Inflammatory macrophage treated with lipopolysaccharide for 1 hour (primary cell): ENCODE results near the gene C5AR1.
A peak's percentile ranks its signal among the peaks of the same experiment; 100 is the strongest.
"Not testable (repeated sequence)": the region's sequence is repeated elsewhere in the genome, so short reads cannot be mapped to it uniquely, and the experiment has no call there.

Experiments used
- DNase-seq, 2 donors: peaks; one replicate each; pipeline ENCODE4 v3.0.0-alpha.2; 2020 to 2022

C5AR1 gene

GRCh38 chr19:47309608-47310007 lies at the start of gene C5AR1:
Gene C5AR1 (plus strand): TSS chr19:47309861. CDS start chr19:47309896, 35 bp downstream.
- peak; percentile 78 to 79 for DNase-seq

GRCh38 chr19:47260476-47260875 lies 49.2 kb upstream of the C5AR1 start:
- no peak for DNase-seq

- peak in 1 of 2 donors; percentile 46 for DNase-seq
These were observed 47.5 kb upstream of the C5AR1 start for GRCh38 chr19:47261946-47262793.

- DNase-seq = no peak
These were observed 45.0 kb upstream of the C5AR1 start for GRCh38 chr19:47264629-47265028.

- DNase-seq = no peak
These were observed 43.2 kb upstream of the C5AR1 start for GRCh38 chr19:47266401-47266941.

- DNase-seq = no peak
These were observed 42.3 kb upstream of the C5AR1 start for GRCh38 chr19:47267350-47267759.

GRCh38 chr19:47268028-47268427 lies 41.6 kb upstream of the C5AR1 start:
- no peak for DNase-seq

- DNase-seq = no peak
These were observed 40.1 kb upstream of the C5AR1 start for GRCh38 chr19:47269596-47269995.

GRCh38 chr19:47270408-47270807 lies 39.3 kb upstream of the C5AR1 start:
- no peak for DNase-seq

GRCh38 chr19:47271949-47272348 lies 37.7 kb upstream of the C5AR1 start:
- DNase-seq = no peak

GRCh38 chr19:47272448-47273312 lies 37.0 kb upstream of the C5AR1 start:
- DNase-seq = no peak

- DNase-seq = peak; percentile 89 to 90
These were observed 36.2 kb upstream of the C5AR1 start for GRCh38 chr19:47273313-47274070.

- peak; percentile 92 to 99 for DNase-seq
These were observed 35.4 kb upstream of the C5AR1 start, which contains the start of gene INAFM1 for GRCh38 chr19:47274071-47274890. Gene INAFM1 (plus strand): TSS chr19:47274885. CDS start chr19:47274920, 35 bp downstream.

GRCh38 chr19:47274891-47275761 lies 34.5 kb upstream of the C5AR1 start:
- DNase-seq = peak in 1 of 2 donors; percentile 28

GRCh38 chr19:47275791-47276461 lies 33.7 kb upstream of the C5AR1 start:
- no peak for DNase-seq

GRCh38 chr19:47276513-47276912 lies 33.1 kb upstream of the C5AR1 start:
- not testable (repeated sequence) for DNase-seq

- peak in 1 of 2 donors; percentile 66 for DNase-seq
These were observed 29.4 kb upstream of the C5AR1 start for GRCh38 chr19:47280183-47280797.

- DNase-seq = no peak
These were observed 26.1 kb upstream of the C5AR1 start for GRCh38 chr19:47283405-47284059.
